ENCODE measurements around the gene SLC12A1.

SLC12A1 gene

GRCh38 chr15:48230498-48230897, 24.4 kb downstream of the SLC12A1 start:
- DNase-seq = no peak
- in situ Hi-C loops (cut with HindIII; ENCODE audit: low pct_ligation_motif_present, low pct_unique_long_range_greater_than_20kb, low sequenced_read_pairs) = loop anchor here (25.0 kb wide), 1 partner anchor 118 kb away; the partner anchor contains the start of gene SLC24A5

GRCh38 chr15:48233246-48233645, 27.1 kb downstream of the SLC12A1 start:
- DNase-seq = no peak
- in situ Hi-C loops (cut with HindIII; ENCODE audit: low pct_ligation_motif_present, low pct_unique_long_range_greater_than_20kb, low sequenced_read_pairs) = loop anchor here (25.0 kb wide), 1 partner anchor 121 kb away; the partner anchor contains the start of gene SLC24A5

GRCh38 chr15:48239334-48239733, 33.2 kb downstream of the SLC12A1 start:
- in situ Hi-C loops (cut with HindIII; ENCODE audit: low pct_ligation_motif_present, low pct_unique_long_range_greater_than_20kb, low sequenced_read_pairs) = loop anchor here (25.0 kb wide), 1 partner anchor 127 kb away; the partner anchor contains the start of gene SLC24A5

GRCh38 chr15:48242015-48242414, 35.9 kb downstream of the SLC12A1 start:
- no peak for DNase-seq
- in situ Hi-C loops (cut with HindIII; ENCODE audit: low pct_ligation_motif_present, low pct_unique_long_range_greater_than_20kb, low sequenced_read_pairs) = loop anchor here (25.0 kb wide), 1 partner anchor 130 kb away; the partner anchor contains the start of gene SLC24A5

More at GRCh38 chr15:48239334-48239733, 33.2 kb downstream of the SLC12A1 start:
- DNase-seq = no peak

- no peak for DNase-seq
- in situ Hi-C loops (cut with HindIII; ENCODE audit: low pct_ligation_motif_present, low pct_unique_long_range_greater_than_20kb, low sequenced_read_pairs) = loop anchor here (25.0 kb wide), 1 partner anchor 130 kb away; the partner anchor contains the start of gene SLC24A5
Observed at GRCh38 chr15:48242535-48242934, 36.4 kb downstream of the SLC12A1 start.

GRCh38 chr15:48244921-48245320, 38.8 kb downstream of the SLC12A1 start:
- DNase-seq = no peak
- in situ Hi-C loops (cut with HindIII; ENCODE audit: low pct_ligation_motif_present, low pct_unique_long_range_greater_than_20kb, low sequenced_read_pairs) = loop anchor here (25.0 kb wide), 1 partner anchor 133 kb away; the partner anchor contains the start of gene SLC24A5

GRCh38 chr15:48248414-48248813, 42.3 kb downstream of the SLC12A1 start:
- in situ Hi-C loops (cut with HindIII; ENCODE audit: low pct_ligation_motif_present, low pct_unique_long_range_greater_than_20kb, low sequenced_read_pairs) = loop anchor here (25.0 kb wide), 1 partner anchor 136 kb away; the partner anchor contains the start of gene SLC24A5
- no peak for DNase-seq

GRCh38 chr15:48250640-48251076, 44.6 kb downstream of the SLC12A1 start:
- DNase-seq = peak; percentile 51
- in situ Hi-C loops (cut with HindIII; ENCODE audit: low pct_ligation_motif_present, low pct_unique_long_range_greater_than_20kb, low sequenced_read_pairs) = no loop called here

GRCh38 chr15:48253172-48253571, 47.1 kb downstream of the SLC12A1 start:
- in situ Hi-C loops (cut with HindIII; ENCODE audit: low pct_ligation_motif_present, low pct_unique_long_range_greater_than_20kb, low sequenced_read_pairs) = no loop called here
- DNase-seq = no peak

- in situ Hi-C loops (cut with HindIII; ENCODE audit: low pct_ligation_motif_present, low pct_unique_long_range_greater_than_20kb, low sequenced_read_pairs) = no loop called here
- DNase-seq = no peak
Observed at GRCh38 chr15:48265135-48265534, 59.0 kb downstream of the SLC12A1 start.

- no peak for DNase-seq
- in situ Hi-C loops (cut with HindIII; ENCODE audit: low pct_ligation_motif_present, low pct_unique_long_range_greater_than_20kb, low sequenced_read_pairs) = no loop called here
Observed at GRCh38 chr15:48266024-48266689, 60.1 kb downstream of the SLC12A1 start.

- DNase-seq = no peak
- in situ Hi-C loops (cut with HindIII; ENCODE audit: low pct_ligation_motif_present, low pct_unique_long_range_greater_than_20kb, low sequenced_read_pairs) = no loop called here
Observed at GRCh38 chr15:48267766-48268165, 61.7 kb downstream of the SLC12A1 start.

GRCh38 chr15:48273049-48273448, 66.9 kb downstream of the SLC12A1 start:
- no peak for DNase-seq
- in situ Hi-C loops (cut with HindIII; ENCODE audit: low pct_ligation_motif_present, low pct_unique_long_range_greater_than_20kb, low sequenced_read_pairs) = no loop called here

- in situ Hi-C loops (cut with HindIII; ENCODE audit: low pct_ligation_motif_present, low pct_unique_long_range_greater_than_20kb, low sequenced_read_pairs) = no loop called here
- no peak for DNase-seq
Observed at GRCh38 chr15:48278666-48279065, 72.6 kb downstream of the SLC12A1 start.

GRCh38 chr15:48279608-48280007, 73.5 kb downstream of the SLC12A1 start:
- in situ Hi-C loops (cut with HindIII; ENCODE audit: low pct_ligation_motif_present, low pct_unique_long_range_greater_than_20kb, low sequenced_read_pairs) = no loop called here
- DNase-seq = no peak

- in situ Hi-C loops (cut with HindIII; ENCODE audit: low pct_ligation_motif_present, low pct_unique_long_range_greater_than_20kb, low sequenced_read_pairs) = no loop called here
- DNase-seq = no peak
Observed at GRCh38 chr15:48281674-48282073, 75.6 kb downstream of the SLC12A1 start.

- in situ Hi-C loops (cut with HindIII; ENCODE audit: low pct_ligation_motif_present, low pct_unique_long_range_greater_than_20kb, low sequenced_read_pairs) = no loop called here
- DNase-seq = no peak
Observed at GRCh38 chr15:48282216-48282615, 76.1 kb downstream of the SLC12A1 start.

GRCh38 chr15:48283396-48284145, 77.5 kb downstream of the SLC12A1 start:
- in situ Hi-C loops (cut with HindIII; ENCODE audit: low pct_ligation_motif_present, low pct_unique_long_range_greater_than_20kb, low sequenced_read_pairs) = no loop called here
- no peak for DNase-seq
